Measurements from ENCODE around the gene STK38L. TPM values are rescaled to one million over a fixed set of nuclear protein-coding genes. Genes with fewer than 3 reads are reported as not detected.

The STK38L gene
- total RNA-seq, 1 experiment from 2014 or later = 19.6 TPM

GRCh38 chr12:27344760-27345159, 100.7 kb downstream of the STK38L start:
- no peak for DNase-seq (ENCODE audit: low spot score)

DNA sequence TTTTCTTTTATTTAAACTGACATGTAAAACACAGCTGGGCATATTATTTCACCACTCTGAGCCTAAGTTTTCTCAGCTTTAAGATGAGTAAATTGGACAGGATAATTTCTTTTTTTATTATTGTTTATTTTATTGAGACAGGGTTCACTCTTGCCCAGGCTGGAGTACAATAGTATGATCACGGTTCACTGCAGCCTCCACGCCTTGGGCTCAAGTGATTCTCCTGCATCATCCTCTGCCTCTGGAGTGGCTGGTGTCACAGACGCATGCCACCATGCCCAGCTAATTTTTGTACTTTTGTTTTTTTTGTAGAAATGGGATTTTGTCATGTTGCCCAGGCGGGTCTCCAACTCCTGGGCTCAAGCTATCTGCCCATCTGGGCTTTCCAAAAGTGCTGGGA, 101.3 kb downstream of the STK38L start:
- no peak for DNase-seq (ENCODE audit: low spot score)

- DNase-seq (ENCODE audit: low spot score) = no peak
These were observed 103.7 kb downstream of the STK38L start for GRCh38 chr12:27347779-27348178.

DNA sequence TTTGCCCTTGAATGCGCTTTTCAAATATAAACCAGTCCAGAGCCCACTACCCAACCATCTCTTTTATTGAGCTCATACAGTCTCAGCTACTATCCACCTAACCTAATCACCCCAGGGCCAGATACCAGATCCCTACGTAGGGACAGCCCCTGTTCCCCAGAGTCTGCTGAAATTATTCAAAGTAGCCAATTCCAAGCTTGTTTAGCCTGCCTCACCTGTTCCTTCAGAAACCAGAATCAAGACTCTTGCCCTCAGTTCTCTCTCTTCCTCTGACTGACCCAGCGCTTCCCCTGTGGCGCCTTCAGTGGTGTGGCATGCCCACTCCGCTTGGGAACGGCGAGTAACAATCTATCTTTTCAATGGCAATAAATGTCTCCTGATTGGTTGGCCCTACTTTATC, 107.4 kb downstream of the STK38L start:
- no peak for DNase-seq (ENCODE audit: low spot score)

DNA sequence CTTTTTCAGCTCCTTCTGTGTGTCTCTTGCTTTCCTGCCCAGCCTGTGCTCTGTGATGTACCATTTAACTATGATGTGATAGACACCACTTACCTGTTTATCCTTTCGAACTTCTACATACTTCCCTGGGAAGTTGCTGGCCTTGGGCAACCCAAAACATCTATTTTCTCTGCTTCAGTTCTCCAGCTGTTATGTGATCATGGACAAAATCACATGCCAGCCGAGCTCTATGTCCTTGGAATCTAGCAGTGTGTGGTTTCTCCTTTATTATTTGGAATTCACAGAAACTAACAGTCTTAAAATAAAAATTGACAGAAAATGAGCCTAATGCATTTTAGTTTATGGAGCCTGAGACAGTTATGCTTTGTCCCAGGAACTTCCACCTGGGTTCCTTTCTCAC, 111.4 kb downstream of the STK38L start:
- no peak for DNase-seq (ENCODE audit: low spot score)

DNA sequence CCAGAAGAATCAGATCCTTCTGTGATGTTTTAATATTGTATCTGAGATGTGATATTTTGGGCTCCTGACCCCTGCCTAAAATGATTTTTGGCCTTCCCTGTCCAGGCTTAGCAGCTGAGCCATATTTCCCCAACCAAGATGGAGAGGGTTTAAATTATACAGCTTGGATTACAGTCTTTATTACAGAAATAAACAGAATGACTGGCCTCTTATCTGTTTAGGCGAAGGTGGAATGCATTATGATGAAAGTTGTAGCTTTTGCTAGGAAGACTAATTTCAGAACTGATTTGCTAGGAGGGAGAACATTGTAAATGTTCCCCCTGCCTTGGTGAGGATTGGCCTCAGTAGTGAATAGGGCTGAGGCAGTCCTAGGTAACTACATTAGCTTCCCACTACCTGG, 111.9 kb downstream of the STK38L start:
- no peak for DNase-seq (ENCODE audit: low spot score)

- no peak for DNase-seq (ENCODE audit: low spot score)
These were observed 115.7 kb downstream of the STK38L start for GRCh38 chr12:27359578-27360340.

- no peak for DNase-seq (ENCODE audit: low spot score)
These were observed 117.3 kb downstream of the STK38L start for GRCh38 chr12:27361372-27361771.

DNA sequence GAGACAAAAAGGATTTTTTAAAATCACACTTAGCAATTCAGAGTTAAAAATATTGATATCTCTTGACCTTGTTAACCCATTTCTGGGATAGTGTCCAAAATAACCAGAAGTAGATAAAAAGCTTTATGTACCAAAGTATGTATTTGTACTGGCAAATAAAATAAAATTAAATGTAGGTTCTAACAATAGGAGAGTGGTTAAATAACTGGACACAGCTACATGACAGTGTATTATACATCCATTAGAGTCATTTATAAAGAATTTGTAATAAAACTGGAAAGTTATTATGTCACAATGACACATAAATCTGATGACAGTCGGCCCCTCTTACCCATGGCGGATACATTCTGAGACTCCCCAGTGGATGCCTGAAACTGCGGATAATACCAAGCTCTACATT, 122.5 kb downstream of the STK38L start:
- no peak for DNase-seq (ENCODE audit: low spot score)

DNA sequence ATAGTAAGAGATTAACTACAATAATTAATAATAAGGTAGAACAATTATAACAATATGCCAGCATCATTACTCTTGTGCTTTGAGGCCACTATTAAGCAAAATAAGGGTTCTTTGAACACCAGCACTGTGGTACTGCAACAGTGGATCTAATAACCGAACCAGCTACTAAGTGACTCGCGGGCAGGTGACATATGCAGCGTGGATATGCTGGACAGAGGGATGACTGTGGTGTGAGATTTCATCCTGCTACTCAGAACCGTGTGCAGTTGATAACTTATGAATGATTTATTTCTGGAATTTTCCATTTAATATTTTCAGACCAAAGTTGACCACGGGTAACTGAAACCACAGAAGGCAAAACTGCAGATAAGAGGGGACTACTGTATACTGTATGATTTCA, 123.0 kb downstream of the STK38L start:
- no peak for DNase-seq (ENCODE audit: low spot score)

Other genes with a start within 250 kb of the STK38L start
- gene TM7SF3, start 229.9 kb upstream of the STK38L start, total RNA-seq (2014; rRNA removed; shearing (Covaris generic)) = 146 and 162 TPM in 2 replicates
- 19.5 and 23.8 TPM in 2 replicates for gene MED21, start 221.7 kb upstream of the STK38L start, total RNA-seq (2014; rRNA removed; shearing (Covaris generic))
- not detected in 2 replicates for gene C12orf71, start 161.7 kb upstream of the STK38L start, total RNA-seq (2014; rRNA removed; shearing (Covaris generic))
- gene BMAL2, start 88.5 kb downstream of the STK38L start, total RNA-seq (2014; rRNA removed; shearing (Covaris generic)) = 20.2 and 22.3 TPM in 2 replicates
- gene SMCO2, start 202.4 kb downstream of the STK38L start, total RNA-seq (2014; rRNA removed; shearing (Covaris generic)) = 0.16 TPM in 1 of 2 replicates, not detected in the other